Activated T-cell treated with anti-CD3 and anti-CD28 coated beads, Interleukin-2, amount 50 U/mL, for 72 hours (primary cell): ENCODE results near the gene SLC32A1. TPM values are rescaled to one million over a fixed set of nuclear protein-coding genes. Genes with fewer than 3 reads are reported as not detected.

Source experiments
- ATAC-seq, 2 donors: fragments of 150-1000 bp; cut with Tn5 transposase; replicated peaks in 1 of 2; 2 replicates each; pipeline ENCODE4 v1.10.0; 2021; ENCODE audit warnings: moderate library complexity in 2 of 2, mild to moderate bottlenecking in 1 of 2
- DNase-seq, 2 donors: peaks; one replicate each; pipeline ENCODE4 v3.0.0; 2021 to 2022; ENCODE audit warnings: mixed read lengths in 1 of 2
- H3K27ac Mint-ChIP-seq: one replicate; pipeline ENCODE4 v1.8.0; 2022; ENCODE audit warnings: mild to moderate bottlenecking, moderate library complexity, mixed read lengths
- H3K27me3 Mint-ChIP-seq: one replicate; pipeline ENCODE4 v1.8.0; 2022; ENCODE audit warnings: low read depth, mixed read lengths
- H3K36me3 Mint-ChIP-seq, 2 donors: one replicate each; pipeline ENCODE4 v1.8.0; 2022; ENCODE audit warnings: mixed read lengths in 2 of 2, mild to moderate bottlenecking in 1 of 2; ENCODE audit not compliant: insufficient read depth in 2 of 2
- H3K4me1 Mint-ChIP-seq: one replicate; pipeline ENCODE4 v1.8.0; 2022; ENCODE audit warnings: low read depth, mixed read lengths
- H3K4me3 Mint-ChIP-seq, 2 donors: one replicate each; pipeline ENCODE4 v1.8.0; 2022; ENCODE audit warnings: mild to moderate bottlenecking in 2 of 2, mixed read lengths in 2 of 2, moderate library complexity in 2 of 2
- H3K9me3 Mint-ChIP-seq, 2 donors: one replicate each; pipeline ENCODE4 v1.8.0; 2022; ENCODE audit warnings: mixed read lengths in 2 of 2
- total RNA-seq, 2 donors: library from RNA; stranded (reverse); gene quantifications; one replicate each; pipeline ENCODE4 v1.2.3, GENCODE V29; 2022

The SLC32A1 gene
- under 1 TPM in 1 of 2 donors, not detected in 1; 0.12 TPM for total RNA-seq

- H3K4me1 Mint-ChIP-seq, result peaks cover 47% of the 10 kb centered on the region
- ATAC-seq (no peak), DNase-seq (peak; percentile 10 to 14)
- H3K4me3 Mint-ChIP-seq, result peak within 1 kb of the TSS; percentile 58 to 63
- H3K27me3 Mint-ChIP-seq, result peaks cover 83% of the 10 kb centered on the region
- no peaks in the 10 kb centered on the region for H3K9me3 Mint-ChIP-seq
- H3K36me3 Mint-ChIP-seq, result peaks cover under 1 to 3% of the 10 kb centered on the region in 2 donors
- no peak within 1 kb of the TSS for H3K27ac Mint-ChIP-seq
Observed at GRCh38 chr20:38723848-38724625, at the start of gene SLC32A1. SLC32A1 (plus strand) TSS chr20:38724486; CDS start chr20:38724725, 239 bp downstream.

- Mint-ChIP-seq H3K4me3 (peak overlapping the region; percentile 74 to 90), H3K4me1 (peaks cover 6% of the 10 kb centered on the region), H3K27me3 (peaks cover 43% of the 10 kb centered on the region), H3K27ac (no peak overlapping the region), H3K9me3 (no peaks in the 10 kb centered on the region), H3K36me3 (no peaks in the 10 kb centered on the region)
- no peak for ATAC-seq
- DNase-seq, result no peak
Observed at GRCh38 chr20:38674765-38675133, 49.5 kb upstream of the SLC32A1 start.

GRCh38 chr20:38676576-38676975, 47.7 kb upstream of the SLC32A1 start:
- peaks cover 6% of the 10 kb centered on the region for H3K4me1 Mint-ChIP-seq
- peaks cover 54% of the 10 kb centered on the region for H3K27me3 Mint-ChIP-seq
- H3K27ac Mint-ChIP-seq, result no peak overlapping the region
- no peaks in the 10 kb centered on the region for H3K36me3 Mint-ChIP-seq
- H3K9me3 Mint-ChIP-seq, result peaks cover 0 to 2% of the 10 kb centered on the region in 2 donors
- H3K4me3 Mint-ChIP-seq, result no peak overlapping the region
- DNase-seq (no peak), ATAC-seq (no peak)

- Mint-ChIP-seq H3K9me3 (peaks cover 0 to 2% of the 10 kb centered on the region in 2 donors), H3K27ac (no peak overlapping the region), H3K27me3 (peaks cover 39% of the 10 kb centered on the region), H3K4me1 (no peaks in the 10 kb centered on the region), H3K4me3 (no peak overlapping the region), H3K36me3 (no peaks in the 10 kb centered on the region)
- no peak for ATAC-seq
- DNase-seq, result peak; percentile 19 to 29
Observed at GRCh38 chr20:38680500-38681306, 43.6 kb upstream of the SLC32A1 start.

GRCh38 chr20:38685271-38685670, 39.0 kb upstream of the SLC32A1 start:
- no peaks in the 10 kb centered on the region for H3K4me1 Mint-ChIP-seq
- H3K27ac Mint-ChIP-seq, result no peak overlapping the region
- H3K27me3 Mint-ChIP-seq, result peaks cover 63% of the 10 kb centered on the region
- no peak for DNase-seq
- ATAC-seq, result no peak
- no peaks in the 10 kb centered on the region for H3K36me3 Mint-ChIP-seq
- H3K4me3 Mint-ChIP-seq, result no peak overlapping the region
- H3K9me3 Mint-ChIP-seq, result no peaks in the 10 kb centered on the region

GRCh38 chr20:38685853-38686473, 38.3 kb upstream of the SLC32A1 start:
- DNase-seq (peak; percentile 22 to 33), ATAC-seq (no peak)
- H3K36me3 Mint-ChIP-seq, result no peaks in the 10 kb centered on the region
- no peak overlapping the region for H3K27ac Mint-ChIP-seq
- H3K27me3 Mint-ChIP-seq, result peaks cover 56% of the 10 kb centered on the region
- no peak overlapping the region for H3K4me3 Mint-ChIP-seq
- no peaks in the 10 kb centered on the region for H3K4me1 Mint-ChIP-seq
- H3K9me3 Mint-ChIP-seq, result no peaks in the 10 kb centered on the region

- H3K9me3 Mint-ChIP-seq, result peaks cover 0 to 2% of the 10 kb centered on the region in 2 donors
Observed at GRCh38 chr20:38692436-38693411, 31.6 kb upstream of the SLC32A1 start.

GRCh38 chr20:38697306-38697705, 27.0 kb upstream of the SLC32A1 start:
- ATAC-seq (no peak), DNase-seq (no peak)
- H3K9me3 Mint-ChIP-seq, result peaks cover 0 to 1% of the 10 kb centered on the region in 2 donors
- H3K4me3 Mint-ChIP-seq, result no peak overlapping the region
- peaks cover 15% of the 10 kb centered on the region for H3K27me3 Mint-ChIP-seq
- no peaks in the 10 kb centered on the region for H3K4me1 Mint-ChIP-seq
- H3K27ac Mint-ChIP-seq, result no peak overlapping the region
- H3K36me3 Mint-ChIP-seq, result peaks cover 0 to 1% of the 10 kb centered on the region in 2 donors

More at GRCh38 chr20:38692436-38693411, 31.6 kb upstream of the SLC32A1 start:
- Mint-ChIP-seq H3K4me3 (no peak overlapping the region), H3K27ac (no peak overlapping the region), H3K4me1 (no peaks in the 10 kb centered on the region), H3K27me3 (peaks cover 36% of the 10 kb centered on the region), H3K36me3 (peaks cover 0 to 1% of the 10 kb centered on the region in 2 donors)
- DNase-seq (peak; percentile 38 to 43), ATAC-seq (no peak)

GRCh38 chr20:38698541-38698940, 25.7 kb upstream of the SLC32A1 start:
- no peak for DNase-seq
- ATAC-seq, result no peak
- Mint-ChIP-seq H3K9me3 (no peaks in the 10 kb centered on the region), H3K4me3 (no peak overlapping the region), H3K4me1 (no peaks in the 10 kb centered on the region), H3K36me3 (no peaks in the 10 kb centered on the region), H3K27ac (no peak overlapping the region), H3K27me3 (peaks cover 22% of the 10 kb centered on the region)

GRCh38 chr20:38700141-38700540, 24.1 kb upstream of the SLC32A1 start:
- H3K4me3 Mint-ChIP-seq, result no peak overlapping the region
- no peak for DNase-seq
- H3K4me1 Mint-ChIP-seq, result no peaks in the 10 kb centered on the region
- no peak for ATAC-seq
- no peaks in the 10 kb centered on the region for H3K36me3 Mint-ChIP-seq
- no peak overlapping the region for H3K27ac Mint-ChIP-seq
- H3K9me3 Mint-ChIP-seq, result no peaks in the 10 kb centered on the region
- peaks cover 17% of the 10 kb centered on the region for H3K27me3 Mint-ChIP-seq

GRCh38 chr20:38700926-38701325, 23.4 kb upstream of the SLC32A1 start:
- no peak overlapping the region for H3K4me3 Mint-ChIP-seq
- no peak overlapping the region for H3K27ac Mint-ChIP-seq
- no peaks in the 10 kb centered on the region for H3K4me1 Mint-ChIP-seq
- H3K9me3 Mint-ChIP-seq, result no peaks in the 10 kb centered on the region
- no peaks in the 10 kb centered on the region for H3K36me3 Mint-ChIP-seq
- H3K27me3 Mint-ChIP-seq, result peaks cover 17% of the 10 kb centered on the region
- ATAC-seq, result no peak
- no peak for DNase-seq

GRCh38 chr20:38703526-38703925, 20.8 kb upstream of the SLC32A1 start:
- no peaks in the 10 kb centered on the region for H3K4me1 Mint-ChIP-seq
- no peak overlapping the region for H3K27ac Mint-ChIP-seq
- DNase-seq (no peak), ATAC-seq (no peak)
- no peaks in the 10 kb centered on the region for H3K9me3 Mint-ChIP-seq
- H3K27me3 Mint-ChIP-seq, result peaks cover 23% of the 10 kb centered on the region
- no peaks in the 10 kb centered on the region for H3K36me3 Mint-ChIP-seq
- H3K4me3 Mint-ChIP-seq, result no peak overlapping the region
